Activated CD8-positive, alpha-beta memory T cell treated with anti-CD3 and anti-CD28 coated beads, Interleukin-2, amount 50 U/mL, for 1 hour (primary cell): Measurements from ENCODE around the gene APOC3.

Source experiments
- DNase-seq: peaks from one replicate; pipeline ENCODE4 v3.0.0-alpha.2; 2020; ENCODE audit errors: extremely low read depth

The APOC3 gene

GRCh38 chr11:116849060-116849459, 19.4 kb downstream of the APOC3 start:
- no peak for DNase-seq

GRCh38 chr11:116849486-116849885, 19.8 kb downstream of the APOC3 start:
- no peak for DNase-seq

- DNase-seq: no peak
These were observed 21.9 kb downstream of the APOC3 start for GRCh38 chr11:116851626-116852025.

- DNase-seq: no peak
These were observed 22.7 kb downstream of the APOC3 start for GRCh38 chr11:116852261-116853031.

- DNase-seq: peak; percentile 40
These were observed 23.9 kb downstream of the APOC3 start for GRCh38 chr11:116853461-116854073.

GRCh38 chr11:116855413-116855812, 25.7 kb downstream of the APOC3 start:
- no peak for DNase-seq

GRCh38 chr11:116856423-116856822, 26.7 kb downstream of the APOC3 start:
- no peak for DNase-seq

- DNase-seq: no peak
These were observed 27.6 kb downstream of the APOC3 start for GRCh38 chr11:116857316-116857715.

- no peak for DNase-seq
These were observed 28.2 kb downstream of the APOC3 start for GRCh38 chr11:116857936-116858335.

GRCh38 chr11:116859175-116859574, 29.5 kb downstream of the APOC3 start:
- no peak for DNase-seq

- no peak for DNase-seq
These were observed 30.6 kb downstream of the APOC3 start for GRCh38 chr11:116860303-116860702.

- DNase-seq: no peak
These were observed 31.8 kb downstream of the APOC3 start for GRCh38 chr11:116861539-116861938.

- no peak for DNase-seq
These were observed 32.5 kb downstream of the APOC3 start for GRCh38 chr11:116862185-116862584.

GRCh38 chr11:116862951-116863350, 33.2 kb downstream of the APOC3 start:
- DNase-seq: no peak

GRCh38 chr11:116864531-116864930, 34.8 kb downstream of the APOC3 start:
- no peak for DNase-seq

GRCh38 chr11:116865696-116866095, 36.0 kb downstream of the APOC3 start:
- no peak for DNase-seq

- DNase-seq: no peak
These were observed 37.2 kb downstream of the APOC3 start for GRCh38 chr11:116866804-116867455.

- no peak for DNase-seq
These were observed 37.9 kb downstream of the APOC3 start for GRCh38 chr11:116867619-116868018.

GRCh38 chr11:116868066-116868465, 38.4 kb downstream of the APOC3 start:
- DNase-seq: no peak

GRCh38 chr11:116869610-116870009, 39.9 kb downstream of the APOC3 start:
- DNase-seq: no peak

GRCh38 chr11:116870054-116870453, 40.3 kb downstream of the APOC3 start:
- DNase-seq: no peak

- DNase-seq: no peak
These were observed 41.5 kb downstream of the APOC3 start for GRCh38 chr11:116871248-116871647.

GRCh38 chr11:116873381-116873780, 43.7 kb downstream of the APOC3 start:
- no peak for DNase-seq
